ENCODE data around the gene TULP4.
A peak's percentile ranks its signal among the peaks of the same experiment; 100 is the strongest.

TULP4 gene, protein sequence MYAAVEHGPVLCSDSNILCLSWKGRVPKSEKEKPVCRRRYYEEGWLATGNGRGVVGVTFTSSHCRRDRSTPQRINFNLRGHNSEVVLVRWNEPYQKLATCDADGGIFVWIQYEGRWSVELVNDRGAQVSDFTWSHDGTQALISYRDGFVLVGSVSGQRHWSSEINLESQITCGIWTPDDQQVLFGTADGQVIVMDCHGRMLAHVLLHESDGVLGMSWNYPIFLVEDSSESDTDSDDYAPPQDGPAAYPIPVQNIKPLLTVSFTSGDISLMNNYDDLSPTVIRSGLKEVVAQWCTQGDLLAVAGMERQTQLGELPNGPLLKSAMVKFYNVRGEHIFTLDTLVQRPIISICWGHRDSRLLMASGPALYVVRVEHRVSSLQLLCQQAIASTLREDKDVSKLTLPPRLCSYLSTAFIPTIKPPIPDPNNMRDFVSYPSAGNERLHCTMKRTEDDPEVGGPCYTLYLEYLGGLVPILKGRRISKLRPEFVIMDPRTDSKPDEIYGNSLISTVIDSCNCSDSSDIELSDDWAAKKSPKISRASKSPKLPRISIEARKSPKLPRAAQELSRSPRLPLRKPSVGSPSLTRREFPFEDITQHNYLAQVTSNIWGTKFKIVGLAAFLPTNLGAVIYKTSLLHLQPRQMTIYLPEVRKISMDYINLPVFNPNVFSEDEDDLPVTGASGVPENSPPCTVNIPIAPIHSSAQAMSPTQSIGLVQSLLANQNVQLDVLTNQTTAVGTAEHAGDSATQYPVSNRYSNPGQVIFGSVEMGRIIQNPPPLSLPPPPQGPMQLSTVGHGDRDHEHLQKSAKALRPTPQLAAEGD (N-terminal part only)

DNA sequence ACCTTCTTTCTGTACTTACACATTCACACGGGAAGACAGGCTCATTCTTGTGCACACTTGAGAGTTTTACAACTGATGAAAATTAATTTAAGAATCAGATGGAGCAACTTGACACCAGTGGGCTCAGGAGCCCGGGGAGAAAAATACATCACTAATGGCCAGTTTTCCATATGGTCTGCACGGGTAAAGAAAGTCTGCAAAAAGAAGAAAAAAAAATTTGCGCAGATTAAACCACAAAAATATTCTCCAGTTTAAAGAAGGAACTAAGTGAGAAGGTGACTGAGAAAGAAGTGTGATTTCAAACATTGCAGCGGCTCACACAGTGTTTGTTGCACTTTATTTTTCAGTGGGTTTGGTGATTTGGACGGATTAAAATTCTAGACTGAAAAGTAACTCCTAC lies at the start of gene TULP4:
Gene TULP4 (plus strand): TSS at position 301 of the 400 bp plus-strand sequence. CDS start 1,552 bp downstream, outside the sequence.
- DNase-seq: no peak

DNA sequence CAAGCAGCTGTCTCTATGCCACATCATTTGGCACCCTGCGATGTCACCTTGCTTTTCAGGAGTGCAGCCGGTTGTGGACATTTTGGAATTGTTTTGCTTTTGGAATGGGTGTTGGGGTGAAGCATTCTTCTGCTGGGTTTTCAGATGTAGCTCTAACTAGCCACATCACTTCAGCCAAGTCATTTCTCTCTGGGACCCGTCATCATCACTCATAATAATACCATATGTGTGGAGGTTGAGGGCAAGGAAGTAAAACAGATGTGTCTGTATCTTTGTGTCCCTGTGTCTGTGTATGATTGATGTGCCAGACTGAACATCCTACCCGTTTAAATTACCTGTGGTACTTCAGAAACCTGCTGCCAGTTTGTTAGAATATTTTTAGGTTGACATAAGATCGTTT lies 49.5 kb upstream of the TULP4 start:
- peak in 1 of 2 experiments; percentile 28 for DNase-seq

DNA sequence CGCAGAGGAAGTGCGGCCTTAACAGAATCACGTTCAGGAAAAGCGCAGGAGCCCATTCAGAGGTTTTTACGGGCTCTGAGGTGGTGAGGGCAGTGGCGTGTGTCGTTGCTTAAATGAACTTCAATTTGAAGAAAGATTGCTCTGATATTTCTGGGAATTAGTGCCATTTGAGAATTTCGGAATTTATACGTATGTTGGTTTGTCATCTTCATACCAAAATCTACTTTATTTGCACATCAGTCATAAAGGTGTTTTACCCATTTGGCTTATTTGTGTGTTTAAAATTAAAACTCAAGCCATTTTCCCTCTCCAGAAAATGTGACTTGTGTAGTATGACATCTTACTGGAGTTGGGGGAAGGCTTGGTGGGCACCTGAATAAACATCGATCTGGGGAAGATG lies 48.1 kb upstream of the TULP4 start:
- no peak for DNase-seq

DNA sequence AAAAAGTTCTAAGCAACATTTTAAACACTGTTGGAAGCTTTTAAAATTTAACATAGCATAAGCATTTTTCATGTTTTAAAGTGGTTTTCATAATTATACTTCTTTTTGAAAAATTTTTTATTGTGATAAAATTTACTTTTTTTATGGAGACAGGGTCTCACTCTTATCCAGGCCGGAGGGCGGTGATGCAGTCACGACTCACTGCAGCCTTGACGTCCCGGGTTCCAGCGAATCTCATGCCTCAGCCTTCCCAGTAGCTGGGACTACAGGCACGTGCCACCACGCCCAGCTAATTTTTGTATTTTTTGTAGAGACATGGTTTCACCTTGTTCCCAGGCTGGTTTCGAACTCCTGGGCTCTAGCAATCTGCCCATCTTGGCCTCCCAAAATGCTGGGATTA lies 46.1 kb upstream of the TULP4 start:
- no peak for DNase-seq

DNA sequence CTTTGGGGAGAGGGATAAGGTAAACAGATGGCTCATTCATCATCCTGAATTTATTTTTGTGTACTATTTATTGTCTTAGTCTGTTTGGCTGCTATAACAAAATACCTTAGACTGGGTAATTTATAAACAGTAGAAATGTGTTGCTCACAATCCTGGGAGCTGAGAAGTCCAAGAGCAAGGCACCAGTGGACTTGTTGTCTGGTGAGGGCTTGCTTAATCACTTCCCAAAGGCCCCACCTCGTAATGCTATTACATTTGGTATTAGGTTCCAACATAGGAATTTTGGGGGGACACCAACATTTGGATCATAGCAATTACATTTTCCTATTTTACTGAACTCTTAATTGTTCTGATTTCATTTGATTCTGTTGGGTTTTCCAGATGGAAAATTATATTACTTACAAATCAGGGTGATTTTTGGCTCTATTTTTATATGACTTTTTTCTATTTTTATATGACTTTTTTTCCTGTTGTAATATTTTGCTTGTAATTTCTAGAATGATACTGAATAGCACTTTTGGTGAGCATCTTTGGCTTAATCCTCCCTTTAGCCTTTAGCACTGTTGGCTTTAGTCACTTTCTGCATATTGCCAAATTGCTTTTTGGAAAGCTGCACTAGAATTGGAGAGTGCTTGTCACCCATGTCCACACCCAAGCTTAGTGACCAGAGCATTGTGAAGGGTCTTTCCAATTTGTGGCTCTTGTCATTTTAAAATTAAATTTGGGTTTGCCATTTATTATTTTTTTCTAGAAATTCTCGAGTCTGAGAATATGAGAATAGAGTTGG lies 43.7 kb upstream of the TULP4 start:
- DNase-seq: no peak

DNA sequence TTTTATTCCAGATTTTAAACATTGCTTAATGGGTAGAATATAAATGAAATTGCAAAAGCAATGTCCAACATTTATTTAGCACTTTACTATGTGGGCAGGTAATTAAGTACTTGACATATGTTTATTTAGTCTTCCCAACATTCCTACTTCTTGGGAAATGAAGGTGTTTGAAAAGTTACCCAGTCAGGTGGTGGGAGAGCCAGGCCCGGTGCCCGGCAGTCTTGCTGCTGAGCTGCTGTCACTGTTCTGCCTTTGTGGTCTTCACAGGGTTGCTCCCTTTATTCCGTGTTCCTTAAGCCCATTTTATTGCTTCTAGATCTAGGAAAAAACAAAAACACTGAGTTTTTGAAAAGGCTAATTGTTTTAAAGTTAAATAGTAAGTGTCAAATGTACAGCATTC lies 42.6 kb upstream of the TULP4 start:
- no peak for DNase-seq

DNA sequence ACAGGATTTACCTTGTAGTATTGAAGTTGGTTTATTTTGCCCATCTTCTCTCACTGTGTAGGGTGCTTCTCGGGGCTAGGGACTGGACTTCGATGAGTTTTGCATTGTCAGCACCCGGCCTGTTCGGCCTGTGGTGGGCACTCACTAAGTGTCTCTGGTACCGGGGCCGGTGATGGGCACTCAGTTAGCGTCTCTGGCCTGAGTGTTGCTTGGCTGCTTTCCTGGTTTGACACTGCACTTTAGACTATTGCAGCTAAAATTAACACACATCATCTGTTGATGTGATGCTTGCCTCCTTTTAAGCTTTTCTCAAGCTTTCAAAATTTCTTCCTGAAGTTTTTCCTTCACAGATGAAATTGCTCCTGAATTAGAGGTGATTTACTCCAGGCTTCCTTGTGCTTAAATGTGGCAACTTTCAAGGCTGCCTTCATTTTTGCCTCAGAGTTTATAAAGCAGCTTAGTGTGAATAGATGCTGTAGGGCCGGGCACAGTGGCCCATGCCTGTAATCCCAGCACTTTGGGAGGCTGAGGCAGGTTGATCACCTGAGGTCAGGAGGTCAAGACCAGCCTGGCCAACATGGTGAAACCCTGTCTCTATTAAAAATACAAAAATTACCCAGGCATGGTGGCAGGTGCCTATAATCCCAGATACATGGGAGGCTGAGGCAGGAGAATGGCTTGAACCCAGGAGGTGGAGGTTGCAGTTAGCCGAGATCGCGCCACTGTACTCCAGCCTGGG lies 41.7 kb upstream of the TULP4 start:
- no peak for DNase-seq

DNA sequence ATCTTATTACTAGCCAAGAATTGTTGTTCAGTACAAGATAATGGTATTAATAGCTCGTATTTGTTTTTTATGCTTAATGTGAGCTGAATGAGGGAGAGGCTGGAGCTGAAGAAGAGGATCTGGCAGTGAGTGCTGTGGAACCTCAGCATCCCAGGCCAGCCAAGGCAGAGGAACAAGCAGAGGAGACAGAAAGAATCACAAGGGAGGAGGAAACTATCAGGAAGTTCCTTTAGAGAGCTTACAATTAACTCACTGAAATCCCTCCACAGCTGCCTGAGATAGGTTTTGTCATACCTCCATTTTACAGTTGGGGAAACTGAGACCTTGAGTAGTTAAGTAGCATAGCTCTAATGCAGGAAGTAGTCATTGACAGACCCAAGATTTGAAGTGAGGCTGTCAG lies 39.9 kb upstream of the TULP4 start:
- DNase-seq: no peak

DNA sequence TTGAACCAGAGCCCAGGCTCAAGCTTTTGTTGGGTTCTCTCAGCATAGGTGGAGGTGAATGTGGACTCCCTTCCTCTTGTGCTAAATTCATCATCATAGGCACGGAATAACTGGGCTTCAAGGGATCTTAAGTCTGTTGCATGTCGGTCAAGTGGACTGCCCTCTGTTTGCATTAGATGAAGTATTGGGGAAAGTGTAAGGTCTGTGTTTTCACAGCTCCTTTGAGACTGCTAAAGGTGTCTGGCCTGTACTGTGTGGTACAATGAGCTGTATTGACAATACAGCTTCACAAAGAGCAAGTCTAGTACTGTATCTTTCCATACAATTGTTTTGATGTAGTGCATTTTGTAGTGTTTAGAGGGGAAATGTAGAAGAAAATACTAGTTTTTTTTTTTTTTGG lies 34.3 kb upstream of the TULP4 start:
- no peak for DNase-seq

DNA sequence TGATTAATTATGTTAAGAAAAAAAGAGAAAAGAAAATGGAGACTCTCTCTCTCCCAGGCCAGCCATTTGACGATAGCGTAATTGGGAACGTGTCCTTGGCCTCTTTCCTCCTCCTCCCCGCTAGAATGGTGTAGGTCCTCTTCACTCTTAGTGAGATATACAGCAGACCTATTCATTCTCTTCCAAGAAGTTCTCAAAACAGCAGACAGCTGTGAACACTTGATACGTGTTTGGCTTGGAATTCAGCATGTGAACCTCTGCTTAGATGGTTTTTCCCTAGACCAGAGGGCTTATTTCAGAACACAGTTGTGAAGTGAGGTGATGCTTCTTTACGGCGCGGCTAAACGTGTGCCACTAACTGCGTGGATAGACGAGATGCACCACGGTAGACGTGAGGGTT lies 32.6 kb upstream of the TULP4 start:
- DNase-seq: no peak

DNA sequence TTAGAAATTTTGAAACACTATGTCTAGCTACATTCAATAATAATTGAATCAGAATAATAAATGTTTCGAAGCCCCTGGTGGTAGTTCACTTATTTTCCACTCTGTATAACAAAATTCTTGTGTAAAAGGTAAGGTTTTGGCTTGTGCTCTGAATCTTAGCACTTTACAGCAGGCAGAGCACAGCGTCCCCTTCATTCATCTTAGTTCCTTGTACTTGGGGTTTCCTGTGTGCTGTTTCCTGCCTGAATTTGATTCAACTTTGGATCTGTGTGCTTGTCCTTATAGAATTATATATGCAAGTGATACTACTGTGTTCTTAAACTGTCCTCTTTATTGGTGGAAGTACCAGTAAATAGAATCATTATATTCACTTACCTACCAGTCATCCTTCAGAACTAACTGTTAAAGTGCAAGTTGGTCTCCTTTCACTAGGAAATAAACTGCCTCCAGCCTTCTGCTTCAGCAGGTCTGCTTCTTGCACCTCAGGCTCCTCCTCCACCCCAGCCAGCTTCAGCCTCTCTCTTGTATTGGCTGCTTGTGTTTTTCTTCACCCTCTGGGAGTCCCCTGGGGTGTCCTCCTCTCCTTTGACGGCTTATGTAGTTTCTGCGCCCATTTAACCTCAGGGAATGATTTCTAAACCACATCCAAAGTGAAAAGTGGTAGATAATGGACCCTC lies 28.8 kb upstream of the TULP4 start:
- DNase-seq: no peak

DNA sequence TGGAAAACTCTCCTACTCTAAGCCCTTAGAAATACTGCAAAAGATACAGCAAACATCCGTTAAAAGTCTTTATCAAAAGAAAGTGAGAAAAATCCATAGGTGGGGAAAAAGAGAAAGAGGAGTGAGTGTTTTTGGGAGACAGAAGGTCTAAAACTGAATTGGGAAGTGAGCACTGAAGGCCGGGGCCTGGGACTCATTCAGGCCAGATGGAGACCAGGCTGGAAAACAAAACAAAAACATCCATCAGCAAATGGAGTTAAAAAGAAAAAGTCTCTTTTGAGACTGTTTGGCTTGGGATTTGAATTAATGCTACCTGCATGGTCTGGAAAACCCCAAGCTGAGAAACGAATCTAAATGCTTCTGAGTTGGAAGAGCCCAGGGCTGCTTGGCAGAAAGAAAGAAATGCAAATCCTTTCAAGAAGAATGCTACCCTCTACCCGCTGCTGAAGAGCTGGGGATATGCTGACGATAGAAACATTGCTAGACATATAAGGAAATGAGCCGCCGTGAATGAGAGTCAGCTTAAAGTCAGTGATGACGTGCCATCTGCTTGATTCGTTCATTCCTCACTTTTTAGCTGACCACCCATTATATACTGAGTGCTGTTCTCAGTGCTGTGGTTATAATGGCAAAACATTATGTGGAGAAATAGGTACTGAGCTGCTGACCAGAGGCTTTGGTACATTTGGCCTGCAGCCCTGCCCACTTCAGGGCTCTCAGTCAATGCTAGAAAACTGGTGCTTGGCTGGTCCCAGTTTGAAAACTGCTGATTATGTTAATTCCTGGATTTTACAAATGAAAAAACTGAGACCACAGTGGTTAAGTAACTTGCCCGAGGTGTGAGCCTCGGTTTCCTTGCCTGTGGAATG lies 28.0 kb upstream of the TULP4 start:
- no peak for DNase-seq

DNA sequence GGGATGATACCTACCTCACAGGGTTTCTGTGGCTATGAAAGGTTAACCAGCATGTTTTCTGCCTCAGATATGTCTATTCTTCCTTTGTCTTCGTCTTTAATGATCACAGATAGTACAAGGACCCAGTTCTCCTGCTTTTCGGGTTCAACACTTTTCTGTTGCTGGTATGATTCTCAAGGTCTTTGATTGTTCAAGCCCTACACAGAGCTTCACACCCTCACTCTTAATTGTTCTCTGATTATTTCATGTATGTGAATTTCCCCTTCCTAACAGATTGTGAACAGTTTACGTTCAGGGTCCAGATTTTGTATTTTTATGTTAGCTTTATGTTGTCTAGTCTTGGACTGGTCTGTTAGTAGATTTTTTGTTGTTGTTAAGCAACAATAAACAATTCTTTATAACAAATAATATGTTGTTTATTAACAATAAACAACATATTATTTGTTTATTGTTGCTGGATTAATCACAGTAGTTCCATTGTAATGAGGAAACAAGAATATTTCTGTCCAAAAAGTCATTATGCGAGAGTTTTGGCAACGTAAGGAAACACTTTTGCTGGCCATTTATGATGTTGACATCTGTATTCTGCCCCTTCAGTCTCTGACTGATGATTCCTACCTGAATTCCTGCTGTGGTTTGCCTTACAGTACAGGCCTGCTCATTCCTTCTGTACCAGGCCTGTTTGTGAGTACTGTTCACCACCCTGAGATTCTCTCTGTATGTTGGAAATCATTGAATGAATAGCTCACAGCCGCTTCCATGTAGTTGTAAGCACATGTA lies 27.2 kb upstream of the TULP4 start:
- DNase-seq: no peak

DNA sequence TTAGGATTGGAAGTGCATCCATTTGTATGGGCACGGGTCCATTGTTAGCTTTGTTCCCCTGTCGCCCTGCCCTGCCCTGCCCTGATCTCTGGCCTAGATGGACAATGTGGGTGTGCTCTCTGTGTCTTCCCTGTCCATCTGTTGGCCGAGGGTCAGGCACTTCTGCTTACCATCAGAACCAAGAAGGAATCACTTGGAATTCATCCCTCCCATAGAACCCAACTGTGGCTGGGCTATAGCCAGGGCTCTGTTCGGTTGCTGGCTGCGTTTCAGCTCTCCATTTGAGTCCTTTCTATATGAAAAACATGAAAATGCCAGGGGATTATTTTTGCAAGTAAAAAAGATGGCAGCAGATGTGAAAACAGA lies 26.6 kb upstream of the TULP4 start:
- DNase-seq: no peak

DNA sequence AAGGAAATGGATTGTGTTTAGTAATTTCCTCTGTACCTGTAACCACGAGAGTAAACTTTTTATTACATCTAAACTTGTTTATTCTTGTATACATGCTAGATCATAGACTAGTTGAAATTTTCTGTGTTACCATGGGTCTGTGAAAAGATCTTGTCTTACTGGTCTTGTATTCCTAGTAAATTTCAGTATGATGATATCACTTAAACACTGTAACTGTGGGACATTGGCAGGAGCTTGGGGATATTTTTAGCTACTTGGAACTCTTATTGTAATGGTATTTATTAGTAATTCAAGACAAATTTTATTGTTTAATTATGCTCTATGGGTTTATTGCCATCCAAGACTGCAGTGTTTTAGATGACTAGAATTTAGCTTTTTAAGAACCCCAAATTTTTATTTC lies 25.9 kb upstream of the TULP4 start:
- no peak for DNase-seq

DNA sequence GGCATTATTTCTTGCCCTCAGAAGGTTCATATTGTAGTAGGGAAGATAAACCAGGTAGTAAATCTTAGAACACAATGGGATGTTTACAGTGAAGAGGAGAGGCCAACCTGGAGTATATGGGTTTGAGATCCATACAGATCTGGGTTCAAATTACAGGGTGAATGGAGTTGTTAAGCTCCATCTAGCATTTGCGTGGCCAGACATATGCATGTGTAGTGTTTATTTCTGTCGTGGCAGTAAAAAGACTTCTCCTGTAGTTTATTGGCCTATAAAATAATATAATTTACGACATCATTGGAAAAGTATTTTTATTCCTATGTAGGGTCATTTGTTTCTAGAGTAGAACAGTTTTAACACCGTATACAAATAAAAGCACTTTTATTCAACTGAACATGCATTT lies 25.2 kb upstream of the TULP4 start:
- no peak for DNase-seq

DNA sequence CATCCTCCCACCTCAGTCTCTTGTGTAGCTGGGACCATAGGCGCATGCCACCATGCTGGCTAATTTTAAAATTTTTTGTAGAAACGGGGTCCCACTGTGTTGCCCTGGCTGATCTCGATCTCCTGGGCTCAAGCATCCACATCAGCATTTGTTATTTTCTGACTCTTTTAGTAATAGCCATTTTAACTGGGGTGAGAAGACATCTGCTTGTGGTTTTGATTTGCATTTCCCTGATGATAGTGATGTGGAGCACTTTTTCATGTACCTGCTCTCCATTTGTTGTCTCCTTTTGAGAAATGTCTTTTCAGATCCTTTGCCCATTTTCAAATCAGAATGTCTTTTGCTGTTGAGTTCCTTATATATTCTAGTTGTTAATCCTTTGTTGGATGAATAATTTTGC lies 22.2 kb upstream of the TULP4 start:
- DNase-seq: no peak

DNA sequence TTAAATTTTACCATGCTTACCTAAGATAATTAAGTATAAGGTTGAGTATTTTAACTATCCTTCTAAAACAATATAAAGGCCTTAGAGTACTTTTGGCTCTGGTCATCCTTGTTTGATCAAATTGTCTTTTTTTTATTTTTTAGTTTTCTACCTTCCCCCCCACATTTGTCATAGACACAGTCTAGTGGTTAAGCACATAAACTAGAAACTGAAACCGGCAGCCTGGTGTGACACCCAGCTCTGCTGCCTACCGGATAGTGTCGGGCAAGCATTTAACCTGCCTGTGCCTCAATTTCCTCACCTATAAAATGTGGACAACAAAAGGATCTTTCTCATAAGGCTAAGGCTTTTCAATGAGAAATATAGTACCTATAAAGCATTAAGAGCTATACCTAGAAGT lies 21.6 kb upstream of the TULP4 start:
- DNase-seq: no peak

DNA sequence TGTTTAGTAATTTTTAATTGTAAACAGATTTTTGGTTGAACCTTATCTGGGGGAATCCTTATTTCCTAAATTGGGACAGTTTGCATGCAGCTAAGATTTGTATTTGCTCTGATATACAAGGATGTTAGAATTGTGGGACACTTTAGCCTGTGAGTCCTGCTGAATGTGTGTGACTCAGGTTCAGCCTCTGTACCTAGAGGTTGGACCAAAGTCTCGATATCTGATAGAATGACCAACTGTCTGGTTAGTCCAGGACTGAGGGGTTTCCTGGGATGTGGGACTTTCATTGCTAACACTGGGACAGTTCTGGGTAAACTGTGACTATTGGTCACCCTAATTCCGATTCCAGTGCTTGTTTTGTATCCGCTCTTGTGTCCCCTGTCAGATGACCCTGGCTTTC lies 20.2 kb upstream of the TULP4 start:
- no peak for DNase-seq

DNA sequence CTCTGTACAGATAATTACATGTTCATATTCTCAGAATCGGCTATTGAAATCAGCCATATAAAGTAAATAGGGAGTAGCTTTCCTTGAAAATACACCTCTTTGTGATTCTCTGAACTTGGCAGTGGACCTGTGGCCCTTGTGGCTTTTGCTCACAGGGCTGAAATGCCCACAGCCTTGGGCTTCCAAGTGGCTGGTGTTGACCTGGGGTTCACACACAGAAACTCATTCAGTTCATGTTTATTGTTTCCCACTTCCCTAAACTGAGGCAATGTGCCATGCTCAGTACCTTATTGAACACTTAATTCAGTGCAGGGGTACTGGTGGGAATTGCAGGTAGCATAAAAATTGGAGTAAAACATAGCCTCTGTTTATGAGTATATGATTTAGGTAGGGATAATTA lies 19.1 kb upstream of the TULP4 start:
- no peak for DNase-seq

All from NCI-H187 (cell line).